SKM-1 (cell line): Measurements from ENCODE around the gene SLC7A1.
A peak's percentile ranks its signal among the peaks of the same experiment; 100 is the strongest.

Experiments
- DNase-seq: peaks from one replicate; lab custom pipeline; 2025; ENCODE audit not compliant: unreplicated experiment; lab: John Stamatoyannopoulos, UW

Gene SLC7A1

DNA sequence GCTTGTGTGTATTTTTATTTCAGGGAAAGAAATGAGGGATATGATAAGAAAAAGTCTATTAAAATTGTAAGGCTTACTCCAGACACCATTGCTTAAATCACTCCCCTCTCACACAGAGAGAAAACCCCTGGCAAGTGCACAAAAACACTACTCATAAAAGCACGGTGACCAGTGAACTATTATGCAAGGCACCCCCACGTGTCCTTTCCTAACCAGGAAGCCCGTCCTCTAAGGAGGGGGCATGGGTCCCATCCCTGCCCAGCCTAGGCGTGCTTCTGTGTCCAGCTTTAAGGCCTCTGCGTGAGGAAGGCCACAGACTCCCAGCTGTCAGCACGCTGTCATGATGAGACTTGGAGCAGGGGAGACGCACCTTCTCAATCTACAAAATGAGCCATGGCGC is 83.5 kb downstream of the SLC7A1 start:
- no peak for DNase-seq

DNA sequence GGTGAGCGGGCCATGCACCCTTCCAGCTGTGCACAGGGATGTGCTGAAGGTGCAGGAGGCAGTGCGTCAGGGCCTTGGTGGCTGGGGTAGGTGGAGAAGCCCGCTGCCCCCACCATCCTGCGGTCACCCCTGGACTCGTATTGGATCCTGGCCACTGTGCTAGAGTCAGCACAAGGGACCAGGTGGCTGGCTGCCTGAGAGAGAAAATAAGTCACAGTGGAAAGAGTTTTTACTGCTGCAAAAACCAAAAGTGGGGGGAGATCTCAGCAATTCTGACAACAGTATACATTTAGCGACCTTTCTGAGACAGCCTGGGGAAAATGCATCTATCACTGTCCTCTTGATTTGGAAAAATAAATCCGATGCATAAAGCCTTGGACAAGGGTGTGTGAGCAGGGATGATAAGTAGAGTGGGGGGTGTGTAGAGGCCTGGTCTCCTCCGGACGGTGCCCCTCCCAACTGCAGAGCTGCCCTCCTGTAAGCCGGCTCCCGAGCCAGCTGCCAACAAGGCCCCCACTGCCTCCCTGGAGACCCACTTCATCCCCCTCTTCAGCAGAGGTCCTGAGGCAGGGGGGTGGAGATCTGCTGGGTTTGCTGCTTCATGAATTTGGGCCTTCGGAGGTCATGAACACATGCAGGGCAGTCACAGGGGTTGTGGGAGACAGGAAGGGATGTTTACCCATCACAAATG is 84.2 kb downstream of the SLC7A1 start:
- DNase-seq: no peak

DNA sequence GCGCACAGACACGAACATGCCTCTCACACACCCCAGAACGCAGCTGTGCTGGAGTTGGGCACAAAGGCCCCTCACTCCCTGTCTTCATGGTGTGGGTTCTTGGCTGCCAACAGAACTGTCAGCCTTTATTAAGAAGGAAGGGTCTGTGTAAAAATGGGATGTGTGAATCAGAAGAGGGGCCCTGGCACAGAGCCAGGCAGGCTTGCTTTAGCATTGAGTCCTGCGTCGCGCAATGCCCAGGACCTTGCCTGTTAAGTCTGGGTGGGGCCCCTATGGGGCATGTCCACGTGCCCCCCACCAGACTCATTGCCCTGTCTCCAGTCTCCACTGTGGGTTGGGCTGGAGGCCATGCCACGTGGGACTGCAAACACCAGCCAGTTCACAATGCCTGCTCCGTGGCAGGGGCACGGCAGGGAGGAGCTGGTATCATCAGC is 84.8 kb downstream of the SLC7A1 start:
- DNase-seq: no peak

DNA sequence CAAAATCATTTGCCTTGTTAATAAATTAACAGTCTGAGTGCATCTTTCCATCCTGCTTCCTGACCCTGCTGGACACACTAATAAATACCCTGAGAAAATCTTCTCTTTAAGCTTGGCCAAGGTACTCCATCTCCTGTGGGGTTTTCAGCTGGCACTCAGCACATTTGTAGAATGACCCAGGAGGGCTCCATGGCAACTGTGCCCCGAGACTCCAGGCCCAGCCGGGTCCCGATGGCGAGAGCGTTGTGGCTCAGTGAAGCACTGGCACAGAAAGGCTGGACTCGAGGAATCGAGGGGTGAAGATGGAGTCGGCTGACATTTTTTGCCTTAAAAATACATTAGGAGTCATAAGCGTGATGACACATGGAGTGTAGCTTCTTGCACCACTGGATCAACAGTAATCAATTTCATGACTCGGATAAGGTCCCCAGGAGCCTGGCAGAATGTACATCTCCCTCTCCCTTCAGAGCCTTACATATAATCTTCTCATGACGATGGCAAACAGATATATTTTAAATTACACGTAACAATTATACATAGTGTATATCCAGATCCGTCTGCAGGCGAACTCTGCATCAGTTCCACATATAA is 85.4 kb downstream of the SLC7A1 start:
- no peak for DNase-seq

DNA sequence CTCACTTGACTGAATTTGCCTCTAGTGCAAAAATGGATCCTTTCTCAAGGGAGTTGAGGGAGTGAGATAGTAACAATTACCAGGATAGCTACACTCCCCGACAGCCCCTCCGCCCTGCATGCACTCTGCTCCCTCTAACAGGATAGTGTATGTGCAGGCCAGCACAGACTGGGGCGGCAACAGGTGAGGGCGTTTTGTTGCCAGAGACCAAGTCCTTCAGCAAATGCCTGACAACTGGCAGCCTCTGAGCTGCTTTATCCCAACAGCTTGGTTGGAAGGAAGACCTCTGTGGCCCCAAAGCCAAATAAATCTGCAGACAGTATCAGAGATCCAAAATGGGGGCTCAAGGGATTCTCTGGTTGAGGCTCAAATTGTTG is 86.6 kb downstream of the SLC7A1 start:
- no peak for DNase-seq

DNA sequence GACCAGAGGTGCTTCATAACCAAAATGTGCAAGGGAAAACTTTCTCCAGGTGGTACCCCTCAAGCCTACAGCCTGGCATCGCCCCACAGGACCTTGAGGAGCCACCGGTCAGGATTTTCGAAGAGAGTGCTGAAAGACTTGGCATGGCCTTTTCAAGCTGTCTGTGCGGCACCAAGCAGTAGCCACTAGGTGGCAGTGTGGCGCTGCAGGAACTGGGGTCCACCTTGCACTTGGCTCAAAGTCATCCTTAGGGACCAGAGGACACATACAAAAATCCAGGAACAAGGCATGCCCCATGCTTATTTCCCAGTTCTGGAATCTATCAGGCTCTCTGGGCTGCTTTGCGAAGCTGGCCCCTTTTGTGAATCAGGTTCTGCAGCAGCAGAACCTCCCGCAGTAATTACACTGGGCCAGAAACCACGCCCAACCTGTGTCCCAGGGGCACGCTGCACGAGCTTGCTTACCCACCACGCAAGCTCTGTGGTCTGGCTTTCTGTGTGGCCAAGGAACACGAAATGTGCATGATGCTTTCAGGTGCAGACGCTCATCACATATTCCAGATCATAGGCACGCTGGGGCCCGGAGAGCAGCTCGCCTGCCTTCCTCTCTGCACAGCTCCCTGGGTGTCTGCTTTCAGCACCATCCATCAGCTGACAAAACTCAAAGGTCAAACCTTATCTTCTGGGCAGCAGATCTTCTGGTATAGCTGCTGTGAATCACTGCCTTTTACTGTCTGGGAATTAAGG is 87.2 kb downstream of the SLC7A1 start:
- peak; percentile 28 for DNase-seq

DNA sequence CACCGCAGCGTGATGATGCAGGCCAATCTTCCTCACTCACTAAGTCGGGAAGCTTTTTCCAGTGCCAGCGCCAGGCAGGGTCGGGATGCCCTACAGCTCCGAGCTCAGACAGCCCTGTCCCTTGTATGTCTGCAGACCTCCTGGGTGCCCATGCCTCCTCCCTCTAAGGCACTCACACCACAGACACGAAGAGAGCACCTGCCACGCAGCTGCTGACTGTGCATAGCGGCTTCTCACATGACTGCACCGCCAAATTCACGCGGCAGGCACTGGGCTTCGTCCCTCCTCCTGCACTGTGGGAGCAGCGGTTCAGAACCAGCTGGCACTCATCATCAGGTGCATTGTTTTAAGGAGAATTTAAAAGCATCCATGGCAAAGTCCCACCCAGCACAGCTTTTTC is 88.1 kb downstream of the SLC7A1 start:
- no peak for DNase-seq

DNA sequence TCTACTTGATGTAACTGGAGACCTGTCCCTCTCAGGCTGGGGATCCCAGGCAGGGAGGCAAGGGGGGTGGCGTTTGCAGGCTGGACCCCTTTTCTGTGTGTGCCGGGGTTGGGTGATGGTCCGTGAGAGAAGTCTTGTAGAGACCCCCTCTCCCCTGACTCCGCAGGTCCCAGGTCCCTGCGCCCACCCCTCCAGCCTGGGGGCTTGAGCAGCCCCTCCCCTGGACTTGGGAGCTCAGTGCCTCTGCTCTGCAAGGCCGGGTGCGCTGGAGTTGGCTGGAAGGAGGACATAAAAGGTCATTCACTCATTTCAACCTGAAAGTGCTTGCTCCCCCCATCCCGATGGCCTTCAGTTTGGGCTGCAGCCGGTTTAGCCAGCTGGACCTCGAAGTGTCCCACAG is 89.5 kb downstream of the SLC7A1 start:
- no peak for DNase-seq

DNA sequence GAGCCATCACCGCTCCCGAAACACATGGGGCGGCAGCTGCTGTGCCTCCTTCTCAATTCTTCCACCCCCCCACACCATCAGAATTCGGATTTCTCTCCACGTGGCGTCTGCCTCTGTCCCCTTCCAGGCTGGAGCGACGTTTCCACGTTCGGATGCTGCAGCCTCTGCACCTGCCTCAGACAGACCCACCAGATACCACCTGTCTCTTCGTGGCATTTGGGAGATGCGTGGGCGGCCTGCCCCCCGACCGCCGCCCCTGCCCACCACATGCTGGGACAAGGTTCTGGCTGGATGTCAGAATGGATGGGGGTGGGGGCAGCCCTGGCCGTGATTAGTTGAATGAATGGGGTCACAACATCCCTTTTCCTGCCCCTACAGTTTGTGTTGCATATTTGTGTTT is 90.0 kb downstream of the SLC7A1 start:
- DNase-seq: no peak

DNA sequence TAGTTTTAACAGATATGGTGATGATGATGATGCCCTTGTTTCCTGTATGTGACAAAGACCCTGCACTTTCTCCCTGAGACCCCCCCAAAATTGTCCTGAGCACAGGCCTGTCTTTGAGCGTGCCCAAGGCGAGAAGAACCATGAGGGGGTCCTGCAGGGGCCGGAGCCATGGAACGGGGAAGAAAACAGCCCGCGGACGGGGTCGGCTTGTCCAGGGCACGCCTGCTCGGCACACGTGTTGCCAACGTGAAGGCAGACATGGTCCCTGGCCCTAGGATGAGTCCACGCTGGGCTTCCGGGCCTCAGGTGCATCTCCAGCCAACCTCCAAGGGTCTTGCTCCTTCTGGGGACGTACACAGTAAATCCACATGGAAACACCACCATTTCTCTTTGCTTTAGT is 90.8 kb downstream of the SLC7A1 start:
- DNase-seq: no peak

DNA sequence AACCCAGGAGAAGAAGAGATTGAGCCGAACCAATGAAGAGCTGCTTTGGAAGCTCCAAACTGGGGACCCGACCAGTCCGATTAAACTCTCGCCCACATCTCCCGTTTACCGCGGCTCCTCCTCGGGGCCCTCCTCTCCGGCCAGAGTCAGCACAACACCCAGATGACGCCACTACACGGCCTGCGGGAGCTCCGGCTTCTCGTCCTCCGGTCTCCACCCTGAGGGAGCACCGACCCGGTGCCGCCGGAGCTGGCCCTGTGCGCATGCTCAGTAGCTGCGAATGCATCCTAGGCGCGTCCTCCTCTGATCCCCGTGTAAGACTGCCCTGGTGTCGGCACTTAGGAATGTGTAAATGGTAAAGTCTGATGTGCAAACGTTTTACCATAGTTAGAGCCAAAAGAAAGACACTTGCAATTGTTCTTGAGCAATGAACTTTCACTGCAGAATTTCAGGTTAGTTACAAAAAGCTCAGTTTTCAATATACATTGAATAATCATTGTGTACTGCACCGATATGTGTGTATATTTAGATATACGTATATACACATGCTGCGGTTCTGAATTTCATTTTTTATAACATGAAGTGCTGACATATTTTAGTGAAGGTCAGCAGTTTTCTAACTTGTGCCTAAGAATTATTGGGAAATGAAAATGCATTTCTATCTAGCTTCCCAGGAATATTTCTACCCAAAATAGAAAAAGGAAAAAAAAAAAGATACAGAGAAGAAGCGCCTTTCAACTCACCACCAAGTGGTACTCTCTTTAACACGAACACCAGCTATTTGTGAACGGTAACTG is 92.2 kb downstream of the SLC7A1 start:
- DNase-seq: no peak

DNA sequence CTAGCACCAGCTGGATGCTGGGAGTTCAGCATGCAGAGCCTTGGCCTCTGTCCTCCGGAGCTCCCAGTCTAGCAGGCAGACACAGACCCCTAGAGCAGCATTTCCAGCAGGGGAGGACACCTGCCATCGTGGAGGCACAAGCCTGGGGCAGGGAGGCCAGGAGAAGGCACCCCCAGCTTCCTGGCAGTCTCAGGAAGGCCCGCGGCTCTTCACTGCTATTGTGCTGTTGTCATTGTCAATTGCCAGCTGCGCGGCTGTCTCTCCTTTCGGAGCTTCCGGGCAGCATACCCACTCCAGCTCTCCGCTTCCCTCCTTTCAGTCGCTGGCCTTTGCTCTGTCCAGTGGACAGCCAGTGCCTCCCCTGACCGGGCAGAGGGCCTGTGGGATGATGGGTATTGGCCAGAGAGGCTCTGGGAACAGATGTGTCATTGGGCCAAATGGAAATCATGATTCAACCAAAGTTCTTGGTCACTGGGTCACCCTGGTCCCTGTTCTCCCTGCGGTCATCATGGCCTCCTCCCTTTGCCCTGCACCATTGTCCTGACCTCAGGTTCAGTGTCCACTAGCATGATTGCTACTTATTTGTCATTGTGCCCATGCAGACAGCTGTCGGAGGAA is 93.0 kb downstream of the SLC7A1 start:
- DNase-seq: no peak

DNA sequence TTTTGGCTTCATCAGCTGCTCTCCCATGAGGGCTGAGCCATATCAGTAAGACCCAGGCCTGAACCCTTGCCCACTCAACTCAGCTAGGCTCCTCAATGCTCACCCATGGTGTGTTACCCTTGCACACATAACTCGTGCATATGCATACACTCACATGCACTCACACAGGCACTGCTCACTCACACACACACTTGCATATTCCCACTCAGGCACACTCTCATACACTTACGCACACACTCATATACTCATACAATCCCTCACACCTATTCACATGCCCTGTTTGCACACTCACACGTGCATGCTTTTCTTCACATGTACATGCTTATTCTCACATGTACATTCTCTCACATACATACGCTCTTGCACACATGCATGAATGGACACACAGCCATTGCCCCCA is 93.8 kb downstream of the SLC7A1 start:
- no peak for DNase-seq

DNA sequence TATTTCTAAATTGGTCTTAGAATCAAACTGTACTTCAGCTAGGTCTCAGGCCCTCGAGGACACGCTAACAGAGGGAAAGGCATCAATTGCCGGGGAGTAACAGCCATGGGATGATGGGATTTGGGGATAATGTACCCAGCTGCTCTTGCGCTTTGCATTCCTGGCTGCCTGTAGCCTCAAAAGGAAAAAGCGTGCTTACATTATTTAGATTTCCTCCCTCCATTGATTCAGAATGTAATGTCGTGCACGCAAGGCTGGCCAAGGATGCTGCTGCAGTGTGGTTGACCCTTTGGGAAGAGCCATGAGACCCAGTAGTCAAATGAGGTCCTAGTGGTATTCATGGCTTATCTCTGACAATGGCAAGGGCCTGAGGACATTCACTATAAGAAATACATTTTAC is 95.1 kb downstream of the SLC7A1 start:
- DNase-seq: no peak

DNA sequence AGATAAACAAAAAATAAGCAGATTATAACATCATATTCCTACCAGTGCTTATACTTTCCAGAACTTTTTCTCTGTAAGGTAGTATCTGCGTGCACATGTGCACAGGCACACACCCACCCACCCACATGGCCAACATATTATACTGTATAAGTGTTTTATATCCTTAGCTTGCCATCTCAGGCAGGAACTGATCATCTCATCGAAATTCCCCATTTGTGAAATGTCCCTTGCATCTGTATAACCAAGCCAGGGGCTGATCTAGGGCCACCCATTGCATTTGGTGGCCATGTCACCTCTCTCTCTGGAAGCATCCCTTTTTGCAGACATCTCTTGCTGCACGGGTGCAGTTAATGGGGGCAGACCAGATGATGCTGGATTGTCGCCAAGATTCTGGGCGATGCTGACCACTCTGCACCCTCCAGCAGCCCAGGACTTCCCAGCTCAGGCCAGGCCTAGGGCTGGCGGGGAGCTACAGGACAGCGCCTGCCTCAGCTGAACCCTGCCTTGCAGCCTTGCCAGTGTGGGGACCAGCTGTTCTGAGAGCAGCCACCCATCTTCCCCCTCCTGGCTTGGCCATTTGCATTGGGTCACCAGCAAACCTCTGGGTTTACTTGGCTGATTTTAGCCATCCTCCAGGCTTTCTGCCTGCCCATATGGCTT is 95.9 kb downstream of the SLC7A1 start:
- DNase-seq: no peak

DNA sequence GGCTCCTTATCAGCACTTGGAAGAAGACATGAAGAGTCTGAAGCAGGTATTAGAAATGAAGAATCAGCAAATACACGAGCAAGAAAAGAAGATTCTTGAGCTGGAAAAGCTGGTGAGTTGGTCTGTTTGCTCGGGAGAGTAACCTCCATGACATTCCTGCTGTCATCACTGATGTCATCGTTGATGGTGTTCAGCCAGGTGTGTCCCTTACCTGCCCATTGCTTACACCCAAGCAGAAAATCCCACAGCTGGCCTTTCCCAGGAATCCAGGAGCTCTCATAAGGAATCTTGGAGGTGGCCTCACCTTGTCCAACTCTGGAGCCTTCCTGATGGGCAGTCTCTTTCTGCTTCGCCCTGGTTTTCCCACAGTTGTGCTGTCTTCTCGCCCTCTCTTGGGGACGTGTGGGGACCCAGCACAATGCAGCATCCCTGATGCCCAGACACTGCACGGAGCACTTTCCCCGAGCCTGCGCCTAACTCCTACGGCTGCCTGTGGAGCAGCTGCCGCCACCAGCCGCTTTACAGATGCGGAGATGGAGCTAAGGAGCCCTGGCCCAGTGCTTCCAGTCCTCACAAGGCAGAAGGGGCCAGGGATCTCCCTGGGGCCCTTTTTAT is 97.0 kb downstream of the SLC7A1 start:
- DNase-seq: no peak

DNA sequence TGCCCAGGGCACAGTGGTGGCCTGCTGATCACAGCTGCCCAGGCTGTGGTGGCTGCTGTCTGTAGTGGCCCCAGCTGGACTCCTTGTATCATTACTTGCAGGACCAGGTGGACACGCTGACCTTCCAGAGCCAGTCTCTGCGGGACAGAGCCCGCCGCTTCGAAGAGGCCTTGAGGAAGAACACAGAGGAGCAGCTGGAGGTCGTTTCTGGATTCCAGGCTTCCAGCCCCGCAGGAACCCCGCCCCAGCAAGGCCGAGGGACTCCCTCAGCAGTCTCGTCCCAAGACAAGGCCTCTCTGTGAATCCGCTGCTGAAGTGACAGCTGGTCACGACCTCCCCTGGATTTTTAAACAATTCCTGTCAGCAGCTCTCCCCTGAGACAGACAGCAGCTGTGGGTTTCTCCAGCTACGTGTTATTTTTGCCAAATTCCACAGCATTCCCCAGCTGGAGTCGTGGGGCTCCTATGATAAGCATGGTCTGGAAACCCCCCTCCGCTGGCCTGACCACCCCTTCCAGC is 98.3 kb downstream of the SLC7A1 start:
- no peak for DNase-seq

DNA sequence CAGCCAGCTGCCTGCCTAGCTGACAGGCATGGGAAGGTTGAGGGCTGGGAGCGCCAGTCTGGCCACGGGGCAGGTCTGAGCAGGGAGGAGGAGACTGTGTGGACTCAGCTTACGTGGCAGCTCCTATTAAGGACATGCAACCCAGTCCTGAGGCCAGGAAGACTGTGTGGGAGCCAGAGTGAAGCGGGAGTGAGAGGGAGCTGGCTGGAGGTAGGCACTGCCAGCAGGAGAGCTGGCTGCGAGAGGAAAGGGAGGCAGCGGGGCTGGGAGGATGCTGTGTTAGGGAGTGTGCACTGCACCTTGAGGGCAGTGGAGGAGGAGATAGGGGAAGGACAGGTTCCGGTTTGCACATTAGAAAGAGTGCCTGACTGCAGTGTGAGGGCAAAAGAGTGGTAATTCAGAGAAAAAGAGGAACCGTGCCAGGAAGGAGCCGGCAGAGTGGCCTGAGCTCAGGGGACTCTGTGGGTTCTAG is 99.2 kb downstream of the SLC7A1 start:
- peak; percentile 96 for DNase-seq

DNA sequence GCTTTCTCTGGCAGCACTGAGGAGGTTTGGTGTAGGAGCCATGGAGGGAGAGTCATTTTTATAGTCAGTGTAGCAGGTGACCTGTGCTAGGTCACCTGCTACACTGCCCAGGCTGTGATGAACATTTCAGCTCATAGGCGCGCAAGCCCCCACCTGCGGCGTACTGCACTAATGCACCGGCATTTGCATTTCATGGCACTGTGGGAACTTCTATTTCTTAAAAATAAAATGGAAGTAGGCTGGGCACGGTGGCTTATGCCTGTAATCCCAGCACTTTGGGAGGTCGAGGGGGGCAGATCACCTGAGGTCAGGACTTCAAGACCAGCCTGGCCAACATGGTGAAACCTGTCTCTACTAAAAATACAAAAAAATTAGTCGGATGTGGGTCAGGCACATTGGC is 101.0 kb downstream of the SLC7A1 start:
- DNase-seq: no peak

DNA sequence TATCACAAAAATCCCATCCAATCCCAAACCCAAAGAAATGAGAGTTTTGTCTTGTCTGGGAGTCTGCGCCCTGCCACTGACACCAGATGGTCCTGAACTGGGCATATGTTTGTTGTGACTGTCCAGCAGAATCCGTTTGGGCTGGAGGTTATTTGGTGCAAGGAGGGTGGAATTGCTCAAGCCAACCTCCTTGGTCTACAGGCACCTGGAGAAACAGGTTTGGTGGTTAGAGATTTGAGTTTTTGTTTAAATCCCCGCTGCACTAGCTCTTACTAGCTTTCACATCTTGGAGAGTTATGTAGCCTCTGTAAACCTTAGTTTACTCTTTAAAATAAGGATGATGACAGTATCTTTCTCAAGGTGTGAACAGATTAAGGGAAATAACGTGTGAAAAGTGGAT is 101.7 kb downstream of the SLC7A1 start:
- no peak for DNase-seq
